ENCODE results near the gene IGF2.

- no peak for TF ChIP-seq POLR2A (IDR thresholded peaks at IDR 0.05)
- TF ChIP-seq POLR2AphosphoS5 (IDR thresholded peaks at IDR 0.05; ENCODE audit: insufficient read depth in 1 of 2, low read depth in 1 of 2), result no peak
- TF ChIP-seq CTCF (IDR thresholded peaks at IDR 0.05), result no peak
Measured at GRCh38 chr11:2173761-2174160, 34.6 kb upstream of the IGF2 start.

Measured in vagina (tissue), 2 donors.